GM03348 (cell line): ENCODE results near the gene PABPC3.

Experiments used
- DNase-seq: peaks from one replicate; pipeline ENCODE4 v3.0.0; 2012; ENCODE audit warnings: low spot score

PABPC3 gene

GRCh38 chr13:25095851-25096453, at the start of gene PABPC3:
Gene PABPC3, plus strand, starts transcription at chr13:25096136. Its CDS starts 63 bp downstream, at chr13:25096199.
- DNase-seq = no peak

GRCh38 chr13:25046274-25046984, 49.5 kb upstream of the PABPC3 start:
- peak; percentile 21 for DNase-seq

- peak; percentile 56 for DNase-seq
Observed at GRCh38 chr13:25046985-25047511, 48.9 kb upstream of the PABPC3 start.

GRCh38 chr13:25051065-25051464, 44.9 kb upstream of the PABPC3 start:
- no peak for DNase-seq

- no peak for DNase-seq
Observed at GRCh38 chr13:25059166-25059565, 36.8 kb upstream of the PABPC3 start.

- no peak for DNase-seq
Observed at GRCh38 chr13:25059958-25060357, 36.0 kb upstream of the PABPC3 start.

- no peak for DNase-seq
Observed at GRCh38 chr13:25062479-25062878, 33.5 kb upstream of the PABPC3 start.

- DNase-seq = no peak
Observed at GRCh38 chr13:25064396-25064795, 31.5 kb upstream of the PABPC3 start.

- DNase-seq = no peak
Observed at GRCh38 chr13:25065974-25066770, 29.8 kb upstream of the PABPC3 start.

- no peak for DNase-seq
Observed at GRCh38 chr13:25067064-25067463, 28.9 kb upstream of the PABPC3 start.

GRCh38 chr13:25068810-25069209, 27.1 kb upstream of the PABPC3 start:
- DNase-seq = no peak

GRCh38 chr13:25069236-25069635, 26.7 kb upstream of the PABPC3 start:
- DNase-seq = no peak

- DNase-seq = no peak
Observed at GRCh38 chr13:25069911-25070310, 26.0 kb upstream of the PABPC3 start.

GRCh38 chr13:25080773-25081172, 15.2 kb upstream of the PABPC3 start:
- DNase-seq = no peak

- no peak for DNase-seq
Observed at GRCh38 chr13:25084096-25084495, 11.8 kb upstream of the PABPC3 start.

- peak; percentile 48 for DNase-seq
Observed at GRCh38 chr13:25085125-25085742, 10.7 kb upstream of the PABPC3 start.

GRCh38 chr13:25088562-25089221, 7.2 kb upstream of the PABPC3 start:
- DNase-seq = no peak

- no peak for DNase-seq
Observed at GRCh38 chr13:25097426-25097825, 1.5 kb downstream of the PABPC3 start.

GRCh38 chr13:25103711-25104110, 7.8 kb downstream of the PABPC3 start:
- no peak for DNase-seq

- DNase-seq = no peak
Observed at GRCh38 chr13:25109341-25109740, 13.4 kb downstream of the PABPC3 start.

- DNase-seq = no peak
Observed at GRCh38 chr13:25110956-25111584, 15.1 kb downstream of the PABPC3 start.
